Central memory CD8-positive, alpha-beta T cell (primary cell): Measurements from ENCODE around the gene CES4A.
"Not testable (repeated sequence)": the region's sequence is repeated elsewhere in the genome, so short reads cannot be mapped to it uniquely, and the experiment has no call there.

Experiments used
- ATAC-seq: fragments of 150-1000 bp; cut with Tn5 transposase; replicated peaks from 2 replicates; pipeline ENCODE4 v1.10.0; 2022; ENCODE audit warnings: mild to moderate bottlenecking, moderate FRiP score, moderate number of reproducible peaks; ENCODE audit not compliant: poor library complexity, severe bottlenecking; ENCODE audit errors: extremely low read depth
- DNase-seq, 2 donors: peaks; one replicate each; pipeline ENCODE4 v3.0.0; 2021; ENCODE audit warnings: low spot score in 2 of 2
- H3K27ac Mint-ChIP-seq: one replicate; pipeline ENCODE4 v1.8.0; 2022; ENCODE audit warnings: low read depth, mild to moderate bottlenecking, moderate library complexity, mixed read lengths
- H3K27me3 Mint-ChIP-seq: one replicate; pipeline ENCODE4 v1.8.0; 2022; ENCODE audit warnings: mixed read lengths
- H3K36me3 Mint-ChIP-seq: one replicate; pipeline ENCODE4 v1.8.0; 2022; ENCODE audit warnings: mild to moderate bottlenecking, moderate library complexity, mixed read lengths; ENCODE audit not compliant: insufficient read depth
- H3K4me1 Mint-ChIP-seq: one replicate; pipeline ENCODE4 v1.8.0; 2022; ENCODE audit warnings: mixed read lengths
- H3K4me3 Mint-ChIP-seq: one replicate; pipeline ENCODE4 v1.8.0; 2022; ENCODE audit warnings: mild to moderate bottlenecking, moderate library complexity, mixed read lengths
- H3K9me3 Mint-ChIP-seq: one replicate; pipeline ENCODE4 v1.8.0; 2022; ENCODE audit warnings: mixed read lengths

Gene CES4A

GRCh38 chr16:66960270-66960669, 28.1 kb upstream of the CES4A start:
- H3K36me3 Mint-ChIP-seq: peaks cover 3% of the 10 kb centered on the region
- no peak overlapping the region for H3K4me3 Mint-ChIP-seq
- peaks cover 13% of the 10 kb centered on the region for H3K27me3 Mint-ChIP-seq
- ATAC-seq (no peak), DNase-seq (no peak)
- peaks cover 6% of the 10 kb centered on the region for H3K4me1 Mint-ChIP-seq
- no peaks in the 10 kb centered on the region for H3K9me3 Mint-ChIP-seq
- H3K27ac Mint-ChIP-seq: no peak overlapping the region

GRCh38 chr16:66961065-66961744, 27.2 kb upstream of the CES4A start, which contains the start of gene CES3:
Gene CES3 (plus strand): TSS chr16:66961266. CDS start chr16:66961308, 42 bp downstream.
- ATAC-seq (peak; percentile 94), DNase-seq (peak in 1 of 2 donors; percentile 25)
- peaks cover 3% of the 10 kb centered on the region for H3K36me3 Mint-ChIP-seq
- H3K27ac Mint-ChIP-seq: peak within 1 kb of the TSS; percentile 76
- H3K4me3 Mint-ChIP-seq: no peak within 1 kb of the TSS
- H3K27me3 Mint-ChIP-seq: peaks cover 15% of the 10 kb centered on the region
- H3K4me1 Mint-ChIP-seq: peaks cover 6% of the 10 kb centered on the region
- no peaks in the 10 kb centered on the region for H3K9me3 Mint-ChIP-seq

- peaks cover 6% of the 10 kb centered on the region for H3K4me1 Mint-ChIP-seq
- no peaks in the 10 kb centered on the region for H3K9me3 Mint-ChIP-seq
- H3K4me3 Mint-ChIP-seq: no peak overlapping the region
- peaks cover 3% of the 10 kb centered on the region for H3K36me3 Mint-ChIP-seq
- DNase-seq (no peak), ATAC-seq (no peak)
- H3K27ac Mint-ChIP-seq: no peak overlapping the region
- H3K27me3 Mint-ChIP-seq: peaks cover 15% of the 10 kb centered on the region
These were observed 26.5 kb upstream of the CES4A start for GRCh38 chr16:66961914-66962313.

- H3K4me3 Mint-ChIP-seq: no peak overlapping the region
- peaks cover 3% of the 10 kb centered on the region for H3K36me3 Mint-ChIP-seq
- no peak overlapping the region for H3K27ac Mint-ChIP-seq
- H3K27me3 Mint-ChIP-seq: peaks cover 15% of the 10 kb centered on the region
- ATAC-seq: no peak
- no peaks in the 10 kb centered on the region for H3K9me3 Mint-ChIP-seq
- H3K4me1 Mint-ChIP-seq: peaks cover 6% of the 10 kb centered on the region
- DNase-seq: no peak
These were observed 24.3 kb upstream of the CES4A start for GRCh38 chr16:66964049-66964448.

- ATAC-seq (no peak), DNase-seq (no peak)
- Mint-ChIP-seq H3K9me3 (no peaks in the 10 kb centered on the region), H3K4me1 (no peaks in the 10 kb centered on the region), H3K4me3 (no peak overlapping the region), H3K27ac (no peak overlapping the region), H3K36me3 (peaks cover 2% of the 10 kb centered on the region), H3K27me3 (peaks cover 15% of the 10 kb centered on the region)
These were observed 19.5 kb upstream of the CES4A start for GRCh38 chr16:66968847-66969246.

- Mint-ChIP-seq H3K9me3 (no peaks in the 10 kb centered on the region), H3K27ac (no peak overlapping the region), H3K27me3 (no peaks in the 10 kb centered on the region), H3K36me3 (no peaks in the 10 kb centered on the region), H3K4me3 (no peak overlapping the region), H3K4me1 (peaks cover 5% of the 10 kb centered on the region)
- DNase-seq (no peak), ATAC-seq (no peak)
These were observed 17.3 kb upstream of the CES4A start for GRCh38 chr16:66970775-66971720.

GRCh38 chr16:66972983-66973382, 15.4 kb upstream of the CES4A start:
- no peak for DNase-seq
- no peaks in the 10 kb centered on the region for H3K27me3 Mint-ChIP-seq
- no peak overlapping the region for H3K4me3 Mint-ChIP-seq
- no peaks in the 10 kb centered on the region for H3K9me3 Mint-ChIP-seq
- ATAC-seq: no peak
- H3K36me3 Mint-ChIP-seq: peaks cover 2% of the 10 kb centered on the region
- H3K4me1 Mint-ChIP-seq: peaks cover 10% of the 10 kb centered on the region
- no peak overlapping the region for H3K27ac Mint-ChIP-seq

GRCh38 chr16:66973716-66974115, 14.7 kb upstream of the CES4A start:
- Mint-ChIP-seq H3K4me1 (peaks cover 10% of the 10 kb centered on the region), H3K36me3 (peaks cover 2% of the 10 kb centered on the region), H3K4me3 (no peak overlapping the region), H3K27ac (no peak overlapping the region), H3K9me3 (no peaks in the 10 kb centered on the region), H3K27me3 (no peaks in the 10 kb centered on the region)
- DNase-seq: no peak
- no peak for ATAC-seq

GRCh38 chr16:66974156-66974931, 14.0 kb upstream of the CES4A start:
- peak overlapping the region; percentile 72 for H3K4me3 Mint-ChIP-seq
- H3K9me3 Mint-ChIP-seq, H3K36me3 Mint-ChIP-seq, H3K27ac Mint-ChIP-seq, DNase-seq, H3K27me3 Mint-ChIP-seq, ATAC-seq: not testable (repeated sequence)
- peaks cover 10% of the 10 kb centered on the region for H3K4me1 Mint-ChIP-seq

- H3K27ac Mint-ChIP-seq: not testable (repeated sequence)
These were observed 13.5 kb upstream of the CES4A start for GRCh38 chr16:66974932-66975246.

GRCh38 chr16:66975302-66975893, 13.0 kb upstream of the CES4A start:
- Mint-ChIP-seq H3K4me3 (peak overlapping the region; percentile 72), H3K27me3 (no peaks in the 10 kb centered on the region)

More at GRCh38 chr16:66974932-66975246, 13.5 kb upstream of the CES4A start:
- peak in 1 of 2 donors; percentile 18 for DNase-seq
- H3K9me3 Mint-ChIP-seq, H3K36me3 Mint-ChIP-seq, H3K27me3 Mint-ChIP-seq, ATAC-seq: not testable (repeated sequence)
- Mint-ChIP-seq H3K4me3 (peak overlapping the region; percentile 72), H3K4me1 (peaks cover 10% of the 10 kb centered on the region)

GRCh38 chr16:66976746-66977145, 11.6 kb upstream of the CES4A start:
- Mint-ChIP-seq H3K4me3 (no peak overlapping the region), H3K9me3 (no peaks in the 10 kb centered on the region)

More at GRCh38 chr16:66975302-66975893, 13.0 kb upstream of the CES4A start:
- DNase-seq (no peak), ATAC-seq (no peak)
- peaks cover 10% of the 10 kb centered on the region for H3K4me1 Mint-ChIP-seq
- no peak overlapping the region for H3K27ac Mint-ChIP-seq
- no peaks in the 10 kb centered on the region for H3K9me3 Mint-ChIP-seq
- H3K36me3 Mint-ChIP-seq: peaks cover 2% of the 10 kb centered on the region

More at GRCh38 chr16:66976746-66977145, 11.6 kb upstream of the CES4A start:
- no peak for DNase-seq
- peaks cover 2% of the 10 kb centered on the region for H3K36me3 Mint-ChIP-seq
- no peaks in the 10 kb centered on the region for H3K27me3 Mint-ChIP-seq
- no peak overlapping the region for H3K27ac Mint-ChIP-seq
- H3K4me1 Mint-ChIP-seq: peaks cover 10% of the 10 kb centered on the region
- no peak for ATAC-seq
